ENCODE measurements around the gene BCAS4. TPM values are rescaled to one million over a fixed set of nuclear protein-coding genes. Genes with fewer than 3 reads are reported as not detected.
"Not testable (repeated sequence)": the region's sequence is repeated elsewhere in the genome, so short reads cannot be mapped to it uniquely, and the experiment has no call there.

The BCAS4 gene
- total RNA-seq, 1 donor from 2014 or later: 9.0 TPM

DNA sequence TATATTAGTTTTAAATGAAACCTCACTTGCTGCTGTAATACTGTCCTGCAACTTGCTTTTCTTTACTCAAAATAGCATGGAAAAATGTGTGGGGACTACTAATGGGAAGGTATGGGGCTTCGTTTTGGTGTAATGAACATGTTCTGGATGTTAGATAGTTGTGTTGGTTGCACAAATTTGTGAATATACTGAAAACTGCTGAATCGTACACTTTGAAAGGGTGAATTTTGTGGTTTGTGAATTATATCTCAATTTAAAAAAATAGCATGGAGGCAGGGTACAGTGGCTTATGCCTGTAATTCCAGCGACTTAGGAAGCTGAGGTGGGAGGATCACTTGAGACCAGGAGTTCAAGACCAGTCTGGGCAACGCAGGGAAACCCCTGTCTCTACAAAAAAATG, 2.3 kb downstream of the BCAS4 start:
- no peaks in the 10 kb centered on the region for H3K9me3 Mint-ChIP-seq
- TF ChIP-seq, protein P1, sequence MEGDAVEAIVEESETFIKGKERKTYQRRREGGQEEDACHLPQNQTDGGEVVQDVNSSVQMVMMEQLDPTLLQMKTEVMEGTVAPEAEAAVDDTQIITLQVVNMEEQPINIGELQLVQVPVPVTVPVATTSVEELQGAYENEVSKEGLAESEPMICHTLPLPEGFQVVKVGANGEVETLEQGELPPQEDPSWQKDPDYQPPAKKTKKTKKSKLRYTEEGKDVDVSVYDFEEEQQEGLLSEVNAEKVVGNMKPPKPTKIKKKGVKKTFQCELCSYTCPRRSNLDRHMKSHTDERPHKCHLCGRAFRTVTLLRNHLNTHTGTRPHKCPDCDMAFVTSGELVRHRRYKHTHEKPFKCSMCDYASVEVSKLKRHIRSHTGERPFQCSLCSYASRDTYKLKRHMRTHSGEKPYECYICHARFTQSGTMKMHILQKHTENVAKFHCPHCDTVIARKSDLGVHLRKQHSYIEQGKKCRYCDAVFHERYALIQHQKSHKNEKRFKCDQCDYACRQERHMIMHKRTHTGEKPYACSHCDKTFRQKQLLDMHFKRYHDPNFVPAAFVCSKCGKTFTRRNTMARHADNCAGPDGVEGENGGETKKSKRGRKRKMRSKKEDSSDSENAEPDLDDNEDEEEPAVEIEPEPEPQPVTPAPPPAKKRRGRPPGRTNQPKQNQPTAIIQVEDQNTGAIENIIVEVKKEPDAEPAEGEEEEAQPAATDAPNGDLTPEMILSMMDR (conservative IDR thresholded peaks at IDR 0.05): no peak
- DNase-seq (ENCODE audit: low read depth, low spot score): no peak
- no peak overlapping the region for H3K27ac Mint-ChIP-seq (ENCODE audit: unreplicated experiment)
- H3K4me3 Mint-ChIP-seq: peak overlapping the region; percentile 61
- no peaks in the 10 kb centered on the region for H3K27me3 Mint-ChIP-seq (ENCODE audit: low read depth)
- no peaks in the 10 kb centered on the region for H3K36me3 Mint-ChIP-seq (ENCODE audit: low read depth)
- peaks cover 12% of the 10 kb centered on the region for H3K4me1 Mint-ChIP-seq

DNA sequence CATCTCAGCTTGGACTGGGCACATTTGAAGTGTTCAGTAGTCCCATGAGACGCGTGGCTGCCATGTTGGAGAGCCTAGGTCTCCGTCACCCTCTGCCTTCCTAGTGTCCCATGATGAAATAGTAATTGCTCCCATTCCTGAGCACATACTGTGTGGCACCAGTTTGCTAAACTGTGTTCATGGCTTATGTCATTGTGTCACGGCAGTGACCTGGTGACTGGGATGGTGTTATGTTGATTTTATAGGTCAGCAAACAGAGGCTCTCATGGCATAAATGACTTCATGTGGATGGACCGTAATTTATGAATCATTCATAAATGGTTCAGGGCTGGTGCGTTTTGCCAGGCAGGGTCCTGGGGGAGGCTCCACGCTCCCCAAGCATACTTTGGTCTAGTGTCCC, 3.8 kb downstream of the BCAS4 start:
- H3K27me3 Mint-ChIP-seq (ENCODE audit: low read depth): no peaks in the 10 kb centered on the region
- TF ChIP-seq, protein P1 (conservative IDR thresholded peaks at IDR 0.05): no peak
- H3K4me1 Mint-ChIP-seq: peaks cover 6% of the 10 kb centered on the region
- no peak for DNase-seq (ENCODE audit: low read depth, low spot score)
- no peaks in the 10 kb centered on the region for H3K9me3 Mint-ChIP-seq
- H3K27ac Mint-ChIP-seq (ENCODE audit: unreplicated experiment): no peak overlapping the region
- H3K4me3 Mint-ChIP-seq: peak overlapping the region; percentile 5
- H3K36me3 Mint-ChIP-seq (ENCODE audit: low read depth): no peaks in the 10 kb centered on the region

DNA sequence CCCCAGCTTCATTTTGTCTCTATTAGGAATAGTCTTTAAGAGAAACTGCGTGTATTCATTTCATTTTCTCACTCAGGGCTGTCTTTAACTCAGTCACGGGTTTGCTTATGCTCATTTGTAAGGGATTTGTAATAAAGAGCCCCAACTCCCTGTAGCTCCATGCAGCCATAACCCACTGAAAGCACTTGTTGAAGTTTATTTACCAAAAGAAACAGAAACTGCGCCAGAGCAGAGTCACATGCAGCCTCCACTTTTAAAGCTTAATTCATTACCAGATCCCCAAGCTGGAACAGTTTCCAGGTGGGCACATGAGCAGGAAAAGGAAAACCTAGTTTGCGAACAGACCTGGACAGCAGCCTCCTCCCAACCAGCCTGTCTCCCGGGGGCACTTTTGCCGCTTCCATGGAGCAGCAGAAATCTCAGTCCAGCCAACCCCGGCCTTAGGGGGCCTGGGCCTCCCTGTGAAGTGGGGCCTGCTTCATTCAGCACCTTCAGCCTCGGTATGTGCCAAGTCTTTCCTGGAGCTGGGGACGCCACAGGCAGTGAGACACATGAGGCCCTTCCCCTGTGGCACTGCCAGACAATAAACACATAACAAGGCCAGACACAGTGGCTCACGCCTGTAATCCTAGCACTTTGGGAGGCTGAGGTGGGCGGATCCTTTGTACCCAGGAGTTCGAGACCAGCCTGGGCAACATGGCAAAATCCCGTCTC, 4.5 kb downstream of the BCAS4 start:
- DNase-seq (ENCODE audit: low read depth, low spot score): no peak

DNA sequence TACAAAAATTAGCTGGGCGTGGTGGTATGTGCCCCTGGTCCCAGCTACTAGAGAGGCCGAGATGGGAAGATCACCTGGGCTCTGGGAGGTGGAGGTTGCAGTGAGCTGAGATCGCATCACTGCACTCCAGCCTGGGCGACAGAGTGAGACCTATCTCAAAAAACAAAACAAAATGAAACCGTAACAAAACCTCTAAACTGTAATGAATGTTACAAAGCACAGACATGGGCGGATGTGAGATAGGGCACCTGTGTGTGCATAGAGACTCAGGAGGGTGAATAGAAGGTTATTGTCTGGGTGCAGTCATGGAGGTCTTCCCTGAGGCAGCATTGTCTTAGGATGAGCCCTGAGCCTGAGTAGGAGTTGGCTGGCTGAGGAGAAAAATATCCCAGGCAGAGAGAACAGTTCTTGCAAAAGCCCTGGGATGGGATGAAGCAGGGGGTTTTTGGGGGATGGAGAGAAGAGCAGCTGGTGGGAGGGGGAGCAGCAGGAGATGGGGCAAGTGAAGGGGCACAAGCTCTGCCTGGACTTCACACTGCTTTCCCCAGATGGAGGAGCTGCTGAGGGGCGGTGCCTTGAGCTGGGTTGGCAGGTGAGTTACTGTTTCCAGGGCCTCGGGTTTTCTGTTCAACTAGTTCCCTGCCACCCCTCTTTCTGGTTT, 5.2 kb downstream of the BCAS4 start:
- TF ChIP-seq, protein P1 (conservative IDR thresholded peaks at IDR 0.05): no peak
- no peaks in the 10 kb centered on the region for H3K36me3 Mint-ChIP-seq (ENCODE audit: low read depth)
- H3K4me3 Mint-ChIP-seq: no peak overlapping the region
- no peak overlapping the region for H3K27ac Mint-ChIP-seq (ENCODE audit: unreplicated experiment)
- no peaks in the 10 kb centered on the region for H3K27me3 Mint-ChIP-seq (ENCODE audit: low read depth)
- no peak for DNase-seq (ENCODE audit: low read depth, low spot score)
- no peaks in the 10 kb centered on the region for H3K9me3 Mint-ChIP-seq
- peaks cover 6% of the 10 kb centered on the region for H3K4me1 Mint-ChIP-seq

More for the DNA sequence above, 4.5 kb downstream of the BCAS4 start:
- Mint-ChIP-seq H3K4me3 (peak overlapping the region; percentile 5), H3K27ac (ENCODE audit: unreplicated experiment) (no peak overlapping the region), H3K9me3 (no peaks in the 10 kb centered on the region), H3K4me1 (peaks cover 6% of the 10 kb centered on the region), H3K36me3 (ENCODE audit: low read depth) (no peaks in the 10 kb centered on the region), H3K27me3 (ENCODE audit: low read depth) (no peaks in the 10 kb centered on the region)
- TF ChIP-seq, protein P1 (conservative IDR thresholded peaks at IDR 0.05): no peak

DNA sequence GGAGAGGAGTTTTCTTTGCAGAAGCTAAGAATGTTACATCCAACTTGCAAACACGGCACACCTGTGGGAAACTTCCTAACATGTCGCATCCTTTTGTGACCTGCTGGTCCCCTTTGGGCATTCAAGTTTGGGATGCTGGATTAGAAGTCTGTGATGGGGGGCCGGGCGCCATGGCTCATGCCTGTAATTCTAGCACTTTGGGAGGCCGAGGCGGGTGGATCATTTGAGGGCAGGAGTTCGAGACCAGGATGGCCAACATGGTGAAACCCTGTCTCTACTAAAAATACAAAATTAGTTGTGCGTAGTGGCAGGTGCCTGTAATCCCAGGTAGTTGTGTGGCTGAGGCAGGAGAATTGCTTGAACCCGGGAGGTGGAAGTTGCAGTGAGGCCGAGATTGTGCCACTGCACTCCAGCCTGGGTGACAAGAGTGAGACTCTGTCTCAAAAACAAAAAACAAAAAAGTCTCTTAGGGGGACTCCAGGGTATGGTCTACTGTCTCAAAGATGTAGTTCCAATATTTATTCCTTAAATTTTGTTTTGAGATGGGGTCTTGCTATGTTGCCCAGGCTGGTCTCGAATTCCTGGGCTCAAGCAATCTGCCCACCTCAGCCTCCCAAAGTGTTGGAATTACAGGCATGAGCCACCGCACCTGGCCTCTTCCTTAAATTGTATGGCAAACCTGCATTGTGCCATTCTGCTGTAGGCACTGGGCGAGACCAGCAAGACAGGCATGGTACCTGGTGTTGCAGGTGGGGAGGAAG, 6.3 kb downstream of the BCAS4 start:
- not testable (repeated sequence) for H3K27me3 Mint-ChIP-seq (ENCODE audit: low read depth); H3K4me3 Mint-ChIP-seq; H3K9me3 Mint-ChIP-seq; H3K36me3 Mint-ChIP-seq (ENCODE audit: low read depth); H3K4me1 Mint-ChIP-seq; DNase-seq (ENCODE audit: low read depth, low spot score); H3K27ac Mint-ChIP-seq (ENCODE audit: unreplicated experiment)

Measured in neural crest cell (in vitro differentiated cells).